ENCODE measurements around the gene TMEM120B.
"Not testable (repeated sequence)": the region's sequence is repeated elsewhere in the genome, so short reads cannot be mapped to it uniquely, and the experiment has no call there.

The TMEM120B gene

DNA sequence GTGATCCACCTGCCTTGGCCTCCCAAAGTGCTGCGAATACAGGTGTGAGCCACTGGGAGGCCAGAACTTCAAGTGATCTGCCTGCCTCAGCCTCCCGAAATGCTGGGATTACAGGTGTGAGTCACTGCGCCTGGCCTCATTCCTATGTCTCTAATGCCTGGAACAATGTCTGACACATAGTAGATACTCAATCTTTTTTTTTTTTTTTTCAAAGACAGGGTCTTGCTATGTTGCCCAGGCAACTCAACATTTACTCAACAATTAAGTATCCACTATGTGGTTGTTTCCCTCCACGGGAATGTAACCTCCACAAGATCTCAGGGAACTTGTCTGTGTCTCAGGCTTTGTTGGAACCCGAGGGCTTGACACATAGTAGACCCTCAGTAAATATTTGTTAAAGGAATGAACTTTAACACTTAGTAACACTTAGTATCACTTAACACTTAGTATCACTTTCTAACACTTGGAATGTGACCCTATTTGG, 3.0 kb upstream of the TMEM120B start:
- DNase-seq (ENCODE audit: low read depth in 2 of 2), result no peak

DNA sequence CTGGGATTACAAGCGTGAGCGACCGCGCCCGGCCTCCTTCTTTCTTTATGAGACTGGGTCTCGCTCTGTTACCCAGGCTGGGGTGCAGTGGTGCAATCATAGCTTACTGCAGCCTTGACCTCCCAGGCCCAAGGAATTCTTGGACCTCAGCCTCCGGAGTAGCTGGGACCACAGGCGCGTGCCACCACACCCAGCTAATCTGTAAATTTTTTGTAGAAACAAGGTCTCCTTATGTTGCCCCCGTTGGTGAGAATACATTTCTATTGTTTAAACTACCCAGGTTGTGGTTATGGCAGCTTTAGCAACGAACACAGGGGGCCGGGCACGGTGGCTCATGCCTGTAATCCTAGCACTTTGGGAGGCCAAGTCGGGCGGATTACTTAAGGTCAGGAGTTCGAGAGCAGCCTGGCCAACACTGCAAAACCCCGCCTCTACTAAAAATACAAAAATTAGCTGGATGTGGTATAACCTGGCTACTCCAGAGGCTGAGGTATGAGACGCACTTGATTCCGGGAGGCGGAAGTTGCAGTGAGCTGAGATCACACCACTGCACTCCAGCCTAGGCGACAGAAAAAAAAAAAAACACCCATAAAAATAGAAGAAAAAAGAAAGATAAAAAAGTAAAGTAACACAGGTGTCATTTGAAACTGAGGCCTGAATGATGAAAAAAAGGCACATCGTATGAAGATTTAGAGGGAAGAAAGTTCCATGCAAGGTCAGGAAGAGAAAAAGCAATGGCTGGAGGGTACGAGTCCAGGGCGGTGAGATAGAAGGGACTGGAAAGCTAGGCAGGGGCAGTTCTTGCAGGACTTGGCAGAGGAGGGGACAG, 977 bp upstream of the TMEM120B start:
- no peak for DNase-seq (ENCODE audit: low read depth in 2 of 2)

DNA sequence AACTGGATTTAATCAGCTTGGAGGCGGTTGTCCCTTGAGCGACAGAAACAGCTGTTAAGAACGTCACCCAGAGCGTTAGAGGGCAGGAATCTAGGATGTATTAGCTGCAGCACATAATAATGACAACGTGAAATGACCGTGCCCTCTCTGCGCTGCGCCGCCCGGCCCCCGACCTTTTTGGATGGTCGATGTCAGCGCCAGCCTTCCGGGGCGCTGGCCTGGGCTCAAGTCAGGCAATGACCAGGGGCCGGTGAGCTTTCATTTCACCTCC, 427 bp upstream of the TMEM120B start:
- DNase-seq (ENCODE audit: low read depth in 2 of 2), result no peak

DNA sequence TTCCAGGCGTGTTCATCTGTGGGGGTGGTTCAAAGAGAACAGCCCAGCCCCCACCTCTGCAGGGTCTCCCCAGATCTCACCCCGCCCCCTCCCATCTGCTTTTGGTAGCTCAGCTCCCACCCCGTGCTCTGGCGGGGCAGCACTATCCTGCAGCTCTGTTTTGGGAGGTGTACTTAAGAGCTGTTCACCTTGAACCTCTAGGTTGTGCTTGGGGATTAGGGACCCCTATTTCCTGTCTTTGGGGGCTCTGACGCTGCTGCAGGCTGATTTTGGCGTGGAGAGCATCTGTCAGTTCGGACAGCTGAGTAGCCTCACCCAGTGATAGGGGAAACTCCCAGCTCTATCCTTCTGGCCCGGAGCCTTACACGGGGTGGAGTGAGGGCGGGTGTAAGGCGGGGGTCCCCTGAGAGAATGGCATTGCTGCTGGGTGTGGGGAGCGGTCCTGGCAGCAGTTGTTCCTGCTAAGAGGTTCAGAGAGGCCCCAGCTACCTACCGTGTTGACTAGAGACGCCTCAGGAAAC, 765 bp downstream of the TMEM120B start:
- no peak for DNase-seq (ENCODE audit: low read depth in 2 of 2)

DNA sequence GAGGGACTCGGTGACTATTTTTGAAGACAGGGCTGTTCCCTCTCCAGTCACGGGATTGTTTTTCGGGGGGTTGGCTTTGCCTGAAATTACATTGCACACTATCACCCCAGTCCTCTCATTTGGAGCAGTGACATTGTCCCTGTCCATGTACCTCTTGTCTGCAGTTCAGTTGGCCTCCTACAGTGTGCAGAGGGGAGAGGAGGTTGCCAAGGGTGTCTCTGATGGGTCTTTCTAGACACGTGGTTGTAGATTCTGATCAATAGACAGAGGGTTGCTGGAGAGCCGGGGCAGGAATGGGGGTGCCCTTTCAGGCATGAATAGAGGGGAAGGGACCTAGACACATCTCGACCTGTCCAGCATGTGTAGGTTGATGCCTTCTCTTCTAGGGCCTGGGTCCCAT, 1.2 kb downstream of the TMEM120B start:
- no peak for DNase-seq (ENCODE audit: low read depth in 2 of 2)

DNA sequence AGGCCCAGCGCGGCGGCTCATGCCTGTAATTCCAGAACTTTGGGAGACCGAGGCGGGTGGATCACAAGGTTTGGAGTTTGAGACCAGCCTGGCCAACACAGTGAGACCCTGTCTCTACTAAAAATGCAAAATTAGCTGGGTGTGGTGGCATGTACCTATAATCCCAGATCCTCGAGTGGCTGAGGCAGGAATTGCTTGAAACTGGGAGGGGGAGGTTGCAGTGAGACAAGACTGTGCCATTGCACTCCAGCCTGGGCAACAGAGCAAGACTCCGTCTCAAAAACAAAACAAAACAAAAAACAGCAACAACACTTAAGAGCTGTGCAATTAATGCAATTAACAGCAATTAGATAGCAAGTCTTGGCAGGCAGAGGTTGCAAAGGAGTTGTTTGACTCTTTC, 2.5 kb downstream of the TMEM120B start:
- DNase-seq (ENCODE audit: low read depth in 2 of 2), result not testable (repeated sequence)

DNA sequence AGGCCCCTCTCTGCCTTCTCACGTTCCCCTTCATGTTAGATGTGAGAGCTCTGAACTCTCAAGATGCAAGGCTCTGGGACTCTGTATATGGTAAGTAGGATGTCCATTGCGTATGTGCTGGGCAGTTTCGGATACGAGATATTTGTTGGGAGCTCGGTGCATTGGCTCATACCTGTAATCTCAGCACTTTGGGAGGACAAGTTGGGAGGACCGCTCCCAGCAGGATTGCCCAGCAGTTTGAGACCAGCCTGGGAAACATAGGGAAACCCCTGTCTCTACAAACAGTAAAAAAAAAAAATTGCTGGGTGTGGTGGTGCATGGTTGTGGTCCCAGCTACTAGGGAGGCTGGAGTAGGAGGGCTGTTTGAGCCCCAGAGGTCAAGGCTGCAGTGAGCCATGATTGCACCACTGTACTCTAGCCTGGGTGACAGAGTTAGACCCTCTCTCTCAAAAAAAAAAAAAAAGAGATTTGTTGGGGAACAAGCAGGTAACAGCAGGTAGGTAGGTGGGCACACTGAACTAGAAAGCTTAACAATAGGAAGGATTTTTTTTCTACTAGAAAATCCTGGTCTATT, 3.4 kb downstream of the TMEM120B start:
- no peak for DNase-seq (ENCODE audit: low read depth in 2 of 2)

DNA sequence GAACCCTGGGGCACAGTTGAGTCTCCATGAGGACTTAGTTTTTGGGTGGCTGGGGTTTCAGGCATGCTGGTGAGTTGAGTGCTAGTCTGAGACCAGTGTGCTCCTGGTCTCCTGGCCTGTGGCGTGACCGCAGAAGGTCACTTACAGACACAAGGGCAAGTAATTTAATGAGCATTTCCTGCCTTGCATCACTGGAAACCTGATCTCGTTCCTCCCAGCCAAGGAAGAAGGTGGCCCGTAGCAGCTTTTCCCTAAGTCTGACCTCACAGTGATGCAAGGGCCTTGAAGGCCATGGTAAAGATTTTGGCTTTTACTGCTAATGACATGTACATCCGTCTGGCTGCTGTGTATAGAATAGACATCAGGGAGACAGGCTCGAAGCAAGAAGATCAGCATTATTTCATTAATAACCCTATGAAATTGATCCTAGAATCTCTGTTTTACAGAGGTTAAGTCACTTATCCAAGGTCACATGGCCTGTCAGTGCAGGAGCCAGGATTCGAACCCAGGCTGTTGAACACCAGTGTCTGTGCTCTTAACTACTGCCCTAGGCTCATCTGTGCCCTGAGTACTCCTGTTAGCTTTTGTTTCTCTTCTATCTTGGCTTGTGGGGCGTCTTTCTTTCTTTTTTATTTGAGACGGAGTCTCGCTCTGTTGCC, 4.6 kb downstream of the TMEM120B start:
- no peak for DNase-seq (ENCODE audit: low read depth in 2 of 2)

DNA sequence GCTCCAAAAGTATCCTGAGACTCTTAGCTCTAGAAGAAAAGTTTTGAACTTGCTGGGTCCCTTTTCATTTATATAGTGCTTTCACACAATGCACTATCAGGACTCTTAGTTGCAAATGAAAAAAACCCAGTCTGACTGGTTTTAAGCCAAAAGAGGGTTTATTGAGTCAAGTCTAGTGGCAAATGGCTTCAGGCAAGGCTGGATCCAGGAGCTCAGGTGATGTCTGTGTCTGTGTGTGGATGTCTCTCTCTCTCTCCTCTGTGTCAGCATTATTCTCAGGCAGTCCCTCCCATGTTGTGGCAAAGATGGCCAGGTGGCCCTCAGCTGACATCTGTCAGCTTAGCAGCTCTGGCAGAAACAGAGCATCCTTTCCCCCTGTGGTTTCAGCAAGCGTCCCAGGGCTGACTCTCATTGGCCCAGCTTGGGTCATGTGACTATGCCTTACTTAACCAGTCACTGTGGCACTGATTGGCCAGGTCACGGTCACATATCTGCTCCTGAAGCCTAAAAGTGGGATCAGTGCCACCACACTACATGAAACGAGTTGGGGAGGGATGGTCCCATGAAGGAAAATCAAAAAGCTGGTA, 6.2 kb downstream of the TMEM120B start:
- no peak for DNase-seq (ENCODE audit: low read depth in 2 of 2)

DNA sequence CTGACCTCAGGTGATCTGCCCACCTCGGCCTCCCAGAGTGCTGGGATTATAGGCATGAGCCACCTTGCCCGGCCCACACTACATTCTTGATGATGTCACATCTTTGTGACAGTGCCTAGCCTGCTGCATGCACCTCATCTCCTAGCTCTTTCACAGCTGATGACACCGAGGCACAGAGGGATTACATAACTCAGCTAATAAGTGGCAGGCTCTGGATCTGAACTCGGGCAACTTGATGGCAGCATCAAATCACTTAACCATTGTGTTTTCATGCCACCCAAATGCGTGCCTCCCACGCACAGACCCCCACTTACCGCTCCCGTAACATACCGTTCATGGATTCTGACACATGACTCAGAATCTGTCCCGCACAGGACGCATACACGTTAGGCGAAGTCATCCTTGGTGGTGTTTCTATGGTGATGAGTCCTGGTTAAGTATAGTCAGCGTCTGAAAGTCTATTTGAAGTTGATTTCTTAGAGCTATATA, 7.4 kb downstream of the TMEM120B start:
- no peak for DNase-seq (ENCODE audit: low read depth in 2 of 2)

DNA sequence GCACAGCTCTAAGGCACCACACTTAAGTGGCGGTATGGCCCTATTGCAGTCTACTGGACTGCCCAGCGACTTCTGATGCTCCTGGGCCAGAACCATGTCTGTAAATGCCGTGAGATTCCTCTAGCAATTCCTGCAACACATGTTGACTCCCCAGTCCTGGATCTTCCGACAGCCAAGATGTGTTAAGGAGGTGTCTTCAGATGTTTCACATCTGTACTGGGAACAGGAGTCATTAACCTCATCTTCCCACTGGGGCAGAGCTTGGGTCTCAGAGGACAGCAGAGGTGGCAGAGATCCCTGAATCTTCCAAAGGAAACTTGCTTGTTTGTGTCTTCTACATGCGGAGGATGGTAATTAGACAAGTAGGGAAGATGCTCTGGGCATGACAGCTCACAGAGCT, 8.2 kb downstream of the TMEM120B start:
- DNase-seq (ENCODE audit: low read depth in 2 of 2), result no peak

DNA sequence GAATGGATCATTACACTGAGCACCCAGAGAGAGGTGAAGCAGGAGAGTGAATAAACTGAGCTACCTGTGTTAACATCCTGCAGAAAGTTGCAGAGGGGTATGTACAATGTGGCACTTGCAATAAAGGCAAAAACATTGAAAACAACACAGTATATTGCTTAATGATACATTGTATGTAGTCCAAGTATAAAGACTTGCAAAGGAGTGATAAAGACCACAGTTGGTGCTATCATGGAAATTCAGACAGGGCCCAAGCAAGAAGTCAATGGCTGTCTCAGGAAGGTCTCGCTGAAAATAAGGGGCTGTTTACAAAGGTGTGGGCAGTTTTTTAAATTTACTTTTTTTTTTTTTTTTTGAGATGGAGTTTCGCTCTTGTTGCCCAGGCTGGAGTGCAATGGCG, 10.0 kb downstream of the TMEM120B start:
- DNase-seq (ENCODE audit: low read depth in 2 of 2), result no peak

DNA sequence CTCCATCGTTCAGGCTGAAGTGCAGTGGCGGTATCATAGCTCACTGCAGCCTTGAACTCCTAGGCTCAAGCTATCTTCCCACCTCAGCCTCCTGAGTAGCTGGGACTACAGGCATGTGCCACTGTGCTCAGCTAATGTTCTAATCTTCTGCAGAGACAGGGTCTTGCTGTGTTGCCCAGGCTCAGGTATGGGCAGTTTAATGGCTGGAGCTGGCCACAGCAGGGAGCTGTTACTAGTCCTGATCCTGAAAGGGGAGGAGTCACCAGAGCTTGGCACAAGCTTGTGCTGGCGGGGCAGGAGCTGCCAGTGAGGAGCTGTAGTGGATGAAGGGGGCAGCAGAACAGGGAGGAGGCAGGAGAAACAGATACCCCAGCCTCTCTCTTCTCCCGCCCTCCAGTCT, 10.6 kb downstream of the TMEM120B start:
- DNase-seq (ENCODE audit: low read depth in 2 of 2), result no peak

DNA sequence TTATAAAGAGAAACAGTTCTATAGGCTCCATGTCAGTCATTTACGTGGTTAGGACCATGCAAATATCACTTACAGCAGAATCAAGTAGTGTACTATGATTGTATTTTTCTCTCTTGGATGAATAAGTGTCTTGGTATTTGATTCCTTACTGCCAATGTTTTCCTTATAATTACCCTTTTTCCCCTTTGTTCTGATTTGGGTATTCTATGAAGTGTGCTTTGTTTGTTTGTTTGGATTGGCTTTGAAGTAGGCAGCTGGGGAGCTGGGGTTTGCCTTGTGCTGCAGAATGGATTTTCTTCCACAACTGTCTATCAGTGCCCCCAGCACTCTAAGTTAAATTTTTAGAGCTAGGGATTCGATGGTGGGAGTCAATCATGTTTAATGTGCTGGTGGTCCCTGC, 12.4 kb downstream of the TMEM120B start:
- DNase-seq (ENCODE audit: low read depth in 2 of 2), result no peak

DNA sequence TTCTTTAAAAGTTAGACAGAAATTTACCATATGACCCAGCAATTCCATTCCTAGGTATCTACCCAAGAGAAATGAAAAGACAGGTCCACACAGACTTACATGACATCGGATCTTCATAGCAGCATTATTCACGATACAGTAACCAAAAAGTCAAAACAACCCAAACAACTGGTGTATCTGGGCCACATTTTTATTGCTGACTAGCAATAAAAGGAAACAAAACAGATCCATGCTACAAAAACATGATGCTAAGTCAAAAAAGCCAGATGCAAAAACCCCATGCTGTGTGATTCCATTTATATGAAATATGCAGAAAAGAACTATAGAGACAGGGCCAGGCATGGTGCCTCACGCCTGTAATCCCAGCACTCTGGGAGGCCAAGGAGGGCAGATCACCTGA, 12.9 kb downstream of the TMEM120B start:
- DNase-seq (ENCODE audit: low read depth in 2 of 2), result no peak

DNA sequence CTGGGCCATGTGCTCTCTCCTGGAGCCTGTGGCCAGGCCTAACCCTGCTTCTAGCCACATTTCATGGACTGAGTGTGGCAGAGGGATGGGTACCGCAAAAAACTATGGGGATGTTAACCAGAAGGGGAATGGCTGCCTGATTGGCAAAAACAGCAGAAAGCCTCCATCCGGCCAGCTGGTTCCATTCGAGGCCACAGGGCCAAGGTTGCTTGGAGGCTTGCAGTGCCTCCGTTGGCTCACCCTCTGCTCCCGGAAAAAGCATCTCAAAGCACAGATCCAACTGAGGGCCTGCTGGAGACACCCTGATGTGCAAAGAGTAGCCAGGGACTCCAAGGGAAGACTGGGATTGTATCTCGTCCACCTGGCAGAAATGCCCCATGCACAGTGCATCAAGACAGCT, 16.5 kb downstream of the TMEM120B start:
- DNase-seq (ENCODE audit: low read depth in 2 of 2), result no peak

DNA sequence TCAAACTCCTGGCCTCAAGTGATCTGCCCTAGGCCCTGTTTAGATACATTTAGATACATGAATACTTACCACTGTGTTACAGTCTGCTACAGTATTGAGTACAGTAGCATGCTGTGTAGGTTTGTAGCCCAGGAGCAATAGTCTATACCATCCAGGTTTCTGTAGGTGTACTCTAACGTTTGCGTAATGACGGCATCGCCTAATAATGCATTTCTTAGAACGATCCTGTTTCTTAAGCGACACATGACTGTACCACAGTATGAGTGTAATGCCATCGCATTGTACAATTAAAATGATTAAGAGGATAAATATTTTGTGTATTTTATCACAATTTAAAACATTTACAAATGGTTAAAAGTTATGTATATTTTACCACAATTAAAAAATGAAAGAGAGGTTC, 18.9 kb downstream of the TMEM120B start:
- no peak for DNase-seq (ENCODE audit: low read depth in 2 of 2)

DNA sequence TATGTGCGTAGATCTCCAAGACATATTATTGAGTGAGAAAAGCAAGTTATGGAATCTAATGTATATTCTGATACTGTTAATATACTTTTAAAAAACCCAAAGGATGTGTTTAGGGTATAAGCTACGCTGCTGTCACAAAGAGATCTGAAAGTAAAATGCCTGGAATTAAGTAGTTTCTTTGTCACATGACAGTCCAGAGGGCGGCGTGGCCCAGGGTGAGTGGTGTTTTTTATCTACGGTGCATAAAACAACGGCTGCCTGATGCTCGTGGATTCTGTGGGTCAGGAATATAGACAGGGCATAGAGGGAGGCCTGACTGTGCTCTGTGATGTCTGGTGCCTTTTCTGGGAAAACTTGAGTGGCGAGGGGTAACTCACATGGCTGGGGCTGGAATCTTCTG, 21.3 kb downstream of the TMEM120B start:
- DNase-seq (ENCODE audit: low read depth in 2 of 2), result no peak

DNA sequence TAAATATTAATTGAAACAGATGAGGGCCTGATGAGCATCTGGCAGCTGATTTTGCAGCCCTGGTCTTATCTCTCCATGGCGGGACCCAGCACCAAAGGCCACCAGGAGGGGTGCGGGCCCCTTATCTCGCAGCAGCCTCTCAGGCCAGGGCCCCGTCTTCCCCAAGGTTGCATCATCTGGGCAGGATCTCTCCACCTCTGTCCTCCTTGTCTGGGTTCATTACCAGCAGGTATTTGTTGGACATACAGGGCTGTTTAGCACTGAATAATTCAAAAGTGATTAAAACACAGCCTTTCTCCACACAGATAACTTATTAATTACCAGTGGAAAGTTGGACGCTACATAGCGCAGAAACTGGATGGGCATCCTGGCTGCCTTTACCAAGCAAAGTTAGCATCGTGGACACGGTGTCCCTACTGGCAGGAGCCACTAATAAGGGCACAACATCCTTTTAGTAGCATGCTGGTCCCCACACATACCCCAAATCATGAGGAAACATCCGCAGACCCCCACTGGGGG, 25.8 kb downstream of the TMEM120B start:
- DNase-seq (ENCODE audit: low read depth in 2 of 2), result no peak

DNA sequence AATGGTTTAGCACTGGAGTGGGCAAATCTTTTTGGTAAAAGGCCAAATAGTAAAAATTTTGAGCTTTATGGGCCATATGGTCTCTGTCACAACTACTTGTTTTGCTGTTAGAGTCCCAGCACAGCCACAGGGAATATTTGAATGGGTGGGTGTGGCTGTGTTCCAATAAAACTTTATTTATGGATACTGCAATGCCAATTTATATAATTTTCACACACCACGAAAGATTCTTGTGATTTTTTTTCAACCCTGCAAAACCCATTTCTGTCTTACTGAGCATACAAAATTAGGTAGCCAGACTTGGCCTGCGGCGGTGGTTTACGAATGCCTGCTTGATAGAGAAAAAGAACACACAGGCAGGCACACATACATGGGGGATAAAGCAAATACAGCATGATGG, 28.3 kb downstream of the TMEM120B start:
- DNase-seq (ENCODE audit: low read depth in 2 of 2), result no peak

DNA sequence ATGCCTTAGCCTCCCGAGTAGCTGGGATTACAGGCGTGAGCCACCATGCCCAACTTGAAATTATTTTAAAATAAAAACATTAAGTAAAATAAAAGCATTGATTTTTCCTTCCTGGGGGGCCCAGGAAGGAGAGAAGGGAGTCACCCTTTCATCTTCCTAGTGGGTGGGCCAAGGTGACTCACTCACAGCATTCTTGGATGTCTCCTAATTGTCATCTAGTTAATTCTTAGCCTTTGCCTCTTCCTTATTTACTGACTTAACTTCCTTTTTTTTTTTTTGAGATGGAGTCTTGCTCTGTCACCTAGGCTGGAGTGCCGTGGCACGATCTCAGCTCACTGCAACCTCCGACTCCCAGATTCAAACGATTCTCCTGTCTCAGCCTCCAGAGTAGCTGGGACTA, 29.2 kb downstream of the TMEM120B start:
- no peak for DNase-seq (ENCODE audit: low read depth in 2 of 2)

DNA sequence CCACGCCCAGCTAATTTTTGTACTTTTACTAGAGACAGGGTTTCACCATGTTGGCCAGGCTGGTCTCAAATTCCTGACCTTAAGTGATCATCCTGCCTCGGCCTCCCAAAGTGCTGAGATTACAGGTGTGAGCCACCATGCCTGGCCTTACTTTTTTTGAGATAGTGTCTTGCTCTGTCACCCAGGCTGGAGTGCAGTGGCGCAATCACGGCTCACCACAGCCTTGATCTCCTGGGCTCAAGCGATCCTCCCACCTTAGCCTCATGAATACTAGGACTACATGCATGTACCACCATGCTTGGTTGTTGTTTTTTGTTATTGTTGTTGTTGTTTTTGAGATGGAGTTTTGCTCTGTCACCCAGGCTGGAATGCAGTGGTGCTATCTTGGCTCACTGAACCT, 33.0 kb downstream of the TMEM120B start:
- DNase-seq (ENCODE audit: low read depth in 2 of 2), result not testable (repeated sequence)

Data from stimulated activated CD8-positive, alpha-beta memory T cell treated with anti-CD3 and anti-CD28 coated beads, Interleukin-7, amount 100 ng/mL, for 4 hours (primary cell).